PC-9 (cell line): ENCODE measurements around the gene PAK2.
"Not testable (repeated sequence)": the region's sequence is repeated elsewhere in the genome, so short reads cannot be mapped to it uniquely, and the experiment has no call there.

Experiments used
- CTCF ChIP-seq: fragments of 200-600 bp; sonication (generic); conservative IDR thresholded peaks from 2 replicates; pipeline ENCODE4 v1.6.1; 2017; ENCODE audit warnings: mixed run types, antibody characterized with exemption, mild to moderate bottlenecking, moderate library complexity
- EZH2 ChIP-seq: fragments of 200-600 bp; sonication (generic); IDR thresholded peaks from 2 replicates; pipeline ENCODE4 v1.8.0; 2017; ENCODE audit warnings: antibody characterized with exemption, low read depth

GRCh38 chr3:196863000-196863399, 123.3 kb downstream of the PAK2 start:
- not testable (repeated sequence) for TF ChIP-seq CTCF, EZH2
